ENCODE results near the gene PTMS.

The PTMS gene

DNA sequence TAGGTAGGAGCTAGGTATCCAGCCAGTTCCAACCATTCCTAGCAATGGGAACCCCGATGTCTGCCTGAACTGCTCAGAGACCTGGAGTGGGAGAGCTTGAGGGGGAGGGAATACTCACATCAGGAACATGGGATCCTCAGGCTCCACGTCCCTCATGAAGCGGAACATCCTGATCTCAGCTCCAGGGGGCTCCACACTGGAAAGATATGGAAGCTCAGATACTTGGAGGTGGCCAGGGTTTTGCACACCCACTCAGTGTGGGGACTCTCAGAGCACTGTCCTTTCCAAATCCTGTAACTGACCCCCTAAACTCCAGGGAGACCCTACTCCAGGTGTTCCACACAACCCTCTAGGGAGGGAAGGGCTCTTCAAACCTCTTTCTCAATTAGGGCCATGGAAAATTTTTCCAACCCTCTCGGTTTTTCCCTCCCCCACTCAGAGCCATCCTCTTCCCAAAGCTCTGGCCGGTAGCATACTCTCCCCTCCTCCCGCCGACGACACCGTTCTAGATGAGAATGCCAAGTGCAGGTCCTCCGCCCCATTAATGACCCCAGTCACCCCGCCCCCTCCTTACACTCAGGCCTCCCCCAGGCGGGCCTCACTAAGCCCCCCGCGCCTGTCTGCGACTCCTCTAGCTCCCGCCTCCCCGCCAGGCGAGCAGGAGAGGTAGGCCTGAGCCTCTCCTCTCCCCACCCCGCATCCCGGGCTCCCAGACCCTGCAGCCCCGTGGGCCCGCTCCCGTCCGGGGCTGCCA lies 13.8 kb upstream of the PTMS start:
- DNase-seq (ENCODE audit: low read depth in 2 of 2): no peak

DNA sequence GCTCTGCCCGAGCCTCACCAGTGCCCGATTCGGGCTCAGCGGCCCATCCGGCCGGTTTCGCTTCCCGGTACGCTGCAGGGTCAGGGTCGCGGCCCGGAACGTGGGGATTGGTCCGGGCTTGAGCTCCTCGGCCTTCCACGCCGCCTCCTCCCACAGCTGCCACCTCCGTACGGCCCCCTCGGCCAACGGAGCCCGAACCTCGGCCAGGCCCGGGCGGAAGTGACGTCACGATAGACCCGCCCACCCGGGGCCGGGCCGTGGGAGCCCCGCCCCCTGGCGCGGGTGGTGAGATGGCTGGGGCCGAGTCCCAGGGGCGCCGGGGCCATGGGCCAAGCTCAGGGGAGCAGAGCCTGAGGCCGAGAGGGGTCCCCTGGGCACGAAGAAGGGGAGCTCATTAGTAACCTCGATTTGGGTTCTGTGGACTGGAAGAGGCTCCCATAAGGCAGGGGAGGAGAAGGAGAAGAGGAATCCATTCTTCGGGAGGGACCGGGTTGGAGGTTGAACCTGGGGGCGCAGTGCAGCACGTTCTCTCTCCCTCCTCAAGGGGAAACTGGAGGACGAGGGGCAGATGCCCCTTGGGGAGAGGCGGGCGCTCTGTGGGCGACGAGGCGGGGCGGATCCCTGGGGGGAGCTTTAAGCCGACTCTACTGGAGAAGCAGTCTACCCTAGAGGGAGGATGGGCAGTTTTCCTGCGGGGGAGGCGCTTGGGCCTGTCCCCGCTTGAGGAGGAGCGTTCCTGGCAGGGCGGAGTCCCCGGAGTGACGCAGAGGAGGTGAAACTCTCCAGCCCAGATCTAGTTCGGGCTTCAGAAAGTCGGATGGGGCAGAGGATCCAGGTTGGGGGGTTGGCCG lies 13.0 kb upstream of the PTMS start, which contains the start of gene MLF2:
Gene MLF2, minus strand, starts transcription at position 221 of the 851 bp plus-strand sequence. CDS start 807 bp downstream, outside the sequence.
- peak; percentile 98 for DNase-seq (ENCODE audit: low read depth in 2 of 2)

DNA sequence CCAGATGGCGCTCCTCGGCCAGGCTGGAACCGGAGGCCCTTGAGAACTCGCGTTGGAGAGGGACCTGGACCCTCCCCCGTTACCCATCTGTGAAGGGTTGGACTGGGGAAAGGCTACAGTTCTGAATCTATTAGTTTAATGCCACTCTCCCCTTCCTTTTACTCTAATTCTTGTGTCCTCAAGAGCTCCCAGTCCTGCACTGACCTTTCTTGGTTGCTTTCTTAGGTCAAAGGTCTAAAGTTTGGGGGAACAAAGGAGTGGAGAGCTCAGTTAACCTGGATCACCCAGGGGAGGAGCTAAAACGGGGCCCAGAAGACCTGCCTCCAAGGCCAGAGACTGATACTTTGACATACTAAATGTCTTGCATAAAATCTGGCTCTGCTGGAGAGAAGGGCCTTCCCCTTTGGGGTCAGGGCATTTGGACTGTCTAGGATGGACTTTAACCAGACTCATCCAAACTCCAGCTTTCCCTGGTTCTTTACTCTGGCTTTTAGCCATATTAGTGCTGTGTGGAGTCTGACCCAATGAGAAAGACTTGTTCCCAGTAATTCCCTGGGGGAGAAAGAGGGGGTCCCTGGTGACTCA lies 12.3 kb upstream of the PTMS start:
- DNase-seq (ENCODE audit: low read depth in 2 of 2): no peak

DNA sequence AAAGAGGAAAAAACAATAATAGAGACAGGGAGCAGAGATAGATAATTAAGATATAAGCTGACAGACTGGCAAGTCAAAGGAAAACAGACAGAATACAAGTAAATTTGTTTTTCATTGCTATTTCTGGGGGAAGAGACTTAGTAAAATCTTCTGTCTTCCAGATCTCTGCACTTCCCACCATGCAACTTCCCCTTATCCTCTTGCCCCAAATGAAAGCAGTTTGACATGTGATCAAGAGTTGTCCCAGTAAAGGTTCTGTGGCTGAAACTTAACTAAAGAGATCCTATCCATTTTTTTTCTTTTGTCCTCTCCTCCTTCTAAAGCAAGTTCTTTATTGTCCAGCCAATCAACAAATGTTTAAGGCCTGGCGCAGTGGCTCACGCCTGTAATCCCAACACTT lies 11.8 kb upstream of the PTMS start:
- DNase-seq (ENCODE audit: low read depth in 2 of 2): no peak

DNA sequence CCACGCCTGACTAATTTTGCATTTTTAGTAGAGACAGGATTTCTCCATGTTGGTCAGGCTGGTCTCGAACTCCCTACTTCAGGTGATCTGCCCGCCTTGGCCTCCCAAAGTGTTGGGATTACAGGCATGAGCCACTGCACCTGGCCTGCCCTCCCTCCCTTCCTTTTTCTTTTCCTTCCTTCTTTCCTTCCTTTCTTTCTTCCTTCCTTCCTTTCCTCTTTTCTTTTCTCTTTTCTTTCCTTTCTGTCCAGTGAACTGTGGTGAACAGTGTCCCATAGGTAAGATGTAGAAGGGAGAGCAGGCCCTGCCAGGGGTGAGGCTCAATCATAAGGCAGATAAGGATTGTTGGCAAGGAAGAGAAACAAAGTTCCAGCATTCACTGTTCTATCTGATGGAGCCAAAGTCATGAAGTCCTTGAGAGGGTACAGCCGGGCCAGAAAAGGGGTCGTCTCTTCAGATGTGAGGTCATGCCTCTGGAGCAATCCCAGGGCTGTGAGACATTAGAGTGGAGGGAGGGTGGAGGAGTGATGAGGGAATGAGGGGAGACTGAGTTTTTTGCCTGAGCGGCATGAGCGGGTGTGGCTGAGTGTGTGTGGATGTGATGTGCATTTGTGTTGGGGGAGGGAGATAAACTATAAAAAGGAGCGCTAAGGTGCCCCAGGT lies 9.0 kb upstream of the PTMS start:
- no peak for DNase-seq (ENCODE audit: low read depth in 2 of 2)

DNA sequence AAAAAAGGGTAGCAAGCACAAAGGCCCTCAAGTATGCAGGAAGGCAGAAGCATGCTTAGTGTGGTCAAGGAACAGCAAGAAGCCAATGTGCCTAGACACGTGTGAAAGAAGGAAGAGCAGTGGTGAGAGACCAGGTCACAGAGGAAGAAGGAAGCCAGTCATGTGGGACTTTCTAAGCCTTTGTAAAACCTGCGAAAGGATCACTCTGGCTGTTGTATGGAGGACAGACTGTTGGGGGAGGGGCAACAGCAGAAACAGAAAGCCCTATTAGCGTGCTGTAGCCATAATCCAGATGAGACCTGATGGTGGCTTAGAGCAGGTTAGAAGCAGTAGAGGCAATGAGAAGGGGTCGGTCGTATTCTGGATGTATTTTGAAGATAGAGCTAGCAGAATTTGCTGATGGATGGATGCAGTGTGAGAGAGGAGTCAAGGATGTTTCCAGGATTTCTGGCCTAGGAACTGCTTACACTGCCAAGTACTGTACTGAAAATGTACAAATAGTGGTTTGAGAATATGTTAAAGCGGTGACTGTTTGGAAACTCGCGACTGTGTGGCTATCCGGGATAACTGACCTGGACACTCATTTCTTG lies 7.6 kb upstream of the PTMS start:
- no peak for DNase-seq (ENCODE audit: low read depth in 2 of 2)

DNA sequence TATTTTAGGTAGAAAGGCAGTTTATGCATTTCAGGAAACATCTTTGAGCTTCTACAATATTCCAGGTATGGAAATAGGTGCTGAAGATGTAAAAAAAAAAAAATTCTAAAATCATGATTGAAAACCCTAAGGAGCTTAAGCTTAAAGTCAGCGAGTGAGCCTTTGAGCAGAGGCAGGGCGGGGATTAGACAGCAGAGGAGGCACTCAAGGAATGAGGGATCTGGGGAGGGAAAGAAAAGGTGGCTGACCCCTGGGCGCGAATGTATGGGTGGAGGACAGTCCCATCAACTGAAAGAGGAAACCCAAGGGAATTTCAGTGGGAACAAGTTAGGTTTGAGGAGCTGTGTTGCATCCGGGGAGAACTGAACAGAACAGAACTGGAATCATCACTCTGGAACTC lies 6.4 kb upstream of the PTMS start:
- DNase-seq (ENCODE audit: low read depth in 2 of 2): no peak

DNA sequence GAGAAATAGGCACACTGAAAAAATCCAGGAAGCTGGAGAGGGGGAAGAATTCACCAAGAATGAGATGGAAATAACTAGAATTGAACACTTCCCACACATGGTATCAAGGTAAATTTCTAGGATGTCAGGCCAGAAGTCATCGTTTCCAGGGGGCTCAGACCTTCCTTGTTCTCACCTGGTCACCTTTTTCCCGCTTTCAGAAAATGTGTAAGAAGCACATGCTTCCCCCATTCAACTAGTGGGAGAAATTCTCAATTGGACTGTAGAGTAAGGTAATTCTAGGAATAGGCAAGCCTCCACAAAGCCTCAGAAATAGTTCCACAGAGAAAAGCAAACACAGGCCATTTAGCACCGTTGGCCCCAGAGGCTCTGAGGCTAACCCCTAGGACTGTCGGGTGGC lies 2.8 kb upstream of the PTMS start:
- no peak for DNase-seq (ENCODE audit: low read depth in 2 of 2)

DNA sequence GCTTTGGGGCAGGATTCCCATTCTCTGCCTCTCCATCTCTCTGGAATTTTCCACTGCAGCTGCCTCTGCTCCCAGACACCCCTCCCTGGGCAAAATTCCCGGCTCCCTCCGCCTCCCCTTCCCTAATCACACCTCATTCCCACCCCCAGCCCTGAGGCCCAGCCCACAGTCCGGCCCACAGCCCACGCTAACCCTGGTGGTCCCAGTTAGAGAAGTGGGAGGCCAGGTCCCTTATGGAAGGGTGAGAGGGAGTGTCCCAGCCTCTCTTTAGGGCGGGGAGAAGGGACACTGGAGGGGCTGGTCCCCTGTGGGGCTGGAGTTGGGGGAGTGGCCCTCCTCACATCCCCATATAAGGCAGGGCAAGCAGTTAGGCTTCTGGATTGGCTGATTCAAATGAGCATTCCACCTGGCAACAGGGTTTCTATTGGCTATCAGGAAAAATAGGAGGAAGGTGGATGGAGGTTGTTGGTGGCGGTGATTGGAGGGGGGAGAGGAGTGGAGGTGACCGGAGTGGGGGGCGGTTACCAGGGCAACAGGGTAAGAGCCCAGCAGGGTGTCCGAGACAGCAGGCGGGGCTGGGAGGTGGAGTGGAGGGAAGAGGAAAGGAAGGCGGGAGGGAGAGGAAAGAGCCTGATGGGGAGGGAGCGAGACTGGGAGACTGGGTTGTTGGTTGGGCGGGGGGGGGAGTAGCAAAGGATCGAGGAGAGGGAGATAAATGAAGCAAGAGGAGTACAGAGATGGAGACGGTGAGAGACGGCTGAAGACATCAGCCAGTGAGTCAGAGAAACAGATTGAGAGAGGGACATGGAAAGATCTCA lies 1.9 kb upstream of the PTMS start:
- DNase-seq (ENCODE audit: low read depth in 2 of 2): peak; percentile 99 to 100

DNA sequence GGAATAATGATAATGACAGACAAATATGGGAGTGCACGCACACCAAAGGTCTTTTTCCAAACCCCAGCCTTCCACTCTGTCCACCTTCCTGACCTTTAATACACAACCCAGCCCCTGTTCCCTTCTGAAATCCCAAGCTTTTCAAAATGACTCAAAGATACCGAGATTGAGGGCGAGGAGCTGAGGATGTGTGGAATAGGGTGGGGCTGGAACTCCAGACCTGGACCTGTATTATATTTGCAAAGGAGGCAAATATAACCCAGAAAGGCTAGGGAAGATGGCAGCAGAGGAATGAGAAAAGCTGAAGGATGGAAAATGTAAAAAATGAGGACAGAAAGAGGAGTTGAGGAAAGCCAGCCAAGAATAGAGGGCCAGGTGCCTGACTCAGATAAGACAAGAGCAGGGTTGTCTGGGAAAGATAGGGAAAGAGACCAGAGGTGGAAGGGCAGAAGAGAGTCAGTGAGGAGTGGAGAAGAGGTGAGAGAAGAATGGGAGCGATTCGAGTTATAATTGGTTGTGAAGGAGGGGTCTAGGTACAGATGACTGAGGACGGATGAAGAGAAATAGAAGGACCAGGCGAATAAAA lies 1.0 kb upstream of the PTMS start:
- DNase-seq (ENCODE audit: low read depth in 2 of 2): no peak

DNA sequence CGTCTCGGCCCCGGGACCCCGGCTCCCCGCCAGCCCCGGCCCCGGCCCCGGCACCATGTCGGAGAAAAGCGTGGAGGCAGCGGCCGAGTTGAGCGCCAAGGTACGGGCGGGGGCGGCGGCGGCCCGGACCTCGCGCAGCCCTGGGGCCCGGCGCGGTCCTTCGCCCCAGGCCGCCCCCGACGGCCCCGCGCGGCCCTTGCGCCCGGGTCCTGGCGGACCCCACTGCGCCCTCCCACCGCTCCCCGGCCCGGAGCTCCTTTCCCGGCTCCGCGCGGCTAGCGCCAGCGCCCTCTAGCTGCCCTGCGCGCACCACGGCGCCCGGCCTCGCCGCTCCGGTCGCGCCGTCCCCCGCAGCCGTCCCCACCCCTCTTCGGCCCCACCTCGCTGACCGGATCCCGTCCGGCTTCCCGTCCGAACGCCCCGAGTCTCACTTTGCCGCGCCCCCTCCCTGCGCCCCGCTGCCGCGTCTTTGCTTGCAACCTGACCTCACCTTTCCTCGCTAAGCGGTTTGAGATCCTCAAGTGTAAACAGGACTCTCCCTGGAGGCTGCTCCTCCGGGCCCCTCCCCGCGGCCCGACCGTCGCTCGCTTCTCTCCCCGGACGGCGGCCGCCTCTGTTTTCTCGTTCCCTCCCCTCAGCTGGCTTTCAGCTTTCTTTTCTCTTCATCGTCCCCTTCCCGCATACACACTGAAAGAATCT lies 637 bp downstream of the PTMS start:
- peak in 1 of 2 experiments; percentile 14 for DNase-seq (ENCODE audit: low read depth in 2 of 2)

DNA sequence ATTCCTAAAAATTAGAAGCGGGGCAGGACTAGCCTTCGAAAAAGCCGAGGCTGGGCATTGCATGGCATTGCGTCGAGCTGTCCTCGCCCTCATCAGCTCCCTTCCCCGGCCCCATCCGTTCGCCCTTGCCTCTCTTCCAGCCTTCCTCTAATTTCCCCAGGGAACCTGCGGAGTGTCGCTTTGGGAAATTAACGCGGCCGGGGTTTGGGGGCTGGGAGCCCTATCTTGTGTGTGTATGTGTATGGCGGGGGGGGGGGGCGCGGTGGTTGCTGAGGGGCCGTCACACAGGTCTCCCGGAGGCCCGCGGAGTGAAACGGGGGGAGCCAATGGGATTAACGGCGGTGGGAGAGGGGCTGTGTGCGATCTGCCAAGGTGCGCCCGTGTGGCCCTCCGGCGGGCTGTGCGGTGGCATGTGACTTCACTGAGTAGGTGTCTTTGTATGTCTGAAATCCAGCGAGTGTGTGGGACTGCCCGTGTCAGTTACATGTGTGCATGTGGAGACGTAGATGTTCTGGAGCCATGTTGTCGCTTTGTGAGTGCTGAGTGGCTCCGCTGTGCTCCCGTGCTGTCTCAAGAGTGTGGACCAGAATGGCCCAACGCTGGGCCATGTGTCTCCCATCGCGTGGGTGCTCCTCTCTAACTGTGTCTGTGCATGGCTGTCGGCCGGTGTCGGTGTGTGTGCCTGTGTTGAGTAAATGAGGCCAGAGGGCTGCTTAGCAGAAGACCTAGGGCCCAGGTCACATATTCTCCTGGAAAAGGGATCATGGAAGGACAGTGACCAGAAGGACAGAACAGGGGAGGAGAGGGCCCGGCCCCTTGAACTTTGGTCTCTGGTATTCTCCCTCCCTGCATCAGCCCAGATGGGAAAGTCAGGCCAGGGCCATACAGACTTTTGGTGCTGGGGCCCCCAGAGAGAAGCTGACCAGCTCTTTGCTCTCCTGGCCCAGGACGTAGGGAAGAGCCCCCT lies 1.5 kb downstream of the PTMS start:
- DNase-seq (ENCODE audit: low read depth in 2 of 2): no peak

DNA sequence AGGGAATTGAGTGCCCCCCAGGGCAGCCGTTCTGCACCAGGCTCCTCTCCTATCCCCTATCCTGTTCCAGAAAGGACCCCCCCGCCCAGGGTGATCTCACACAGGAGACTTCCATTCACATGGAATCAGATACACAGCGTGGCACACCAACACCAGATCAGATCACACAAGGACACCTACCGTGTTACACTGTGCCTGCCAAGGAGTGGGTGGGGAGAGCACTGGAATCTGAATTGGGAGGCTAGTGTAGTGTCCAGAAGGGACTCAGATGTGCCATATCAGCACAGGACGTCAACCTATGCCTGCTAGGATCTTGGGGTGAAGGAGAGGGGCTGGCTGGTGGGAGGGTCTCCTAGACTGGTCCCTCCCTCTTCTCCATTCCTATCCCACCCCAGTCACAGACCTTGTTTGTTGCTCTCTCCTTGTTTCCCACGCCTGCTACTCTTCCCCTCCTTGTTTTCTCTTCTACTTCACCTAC lies 2.3 kb downstream of the PTMS start:
- no peak for DNase-seq (ENCODE audit: low read depth in 2 of 2)

DNA sequence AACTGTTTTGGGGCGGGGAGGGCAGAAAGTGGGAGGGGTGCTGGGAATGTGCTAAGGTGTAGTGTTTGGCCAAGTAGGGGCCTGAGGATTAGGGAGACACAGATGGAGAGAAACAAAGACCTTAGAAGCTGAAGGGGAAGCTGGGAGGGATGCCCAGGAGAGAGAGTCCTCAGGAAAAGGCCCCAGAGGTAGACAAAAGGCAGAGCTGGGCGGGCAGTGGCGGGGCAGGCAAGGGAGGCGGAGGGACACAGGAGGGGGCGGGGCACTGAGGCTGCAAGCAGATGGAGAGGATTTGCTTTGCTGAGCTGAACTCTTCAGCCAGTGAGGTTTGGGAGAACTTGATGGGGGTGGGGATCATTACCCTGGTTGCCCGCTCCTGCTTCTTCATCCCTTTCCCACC lies 2.8 kb downstream of the PTMS start:
- DNase-seq (ENCODE audit: low read depth in 2 of 2): no peak

DNA sequence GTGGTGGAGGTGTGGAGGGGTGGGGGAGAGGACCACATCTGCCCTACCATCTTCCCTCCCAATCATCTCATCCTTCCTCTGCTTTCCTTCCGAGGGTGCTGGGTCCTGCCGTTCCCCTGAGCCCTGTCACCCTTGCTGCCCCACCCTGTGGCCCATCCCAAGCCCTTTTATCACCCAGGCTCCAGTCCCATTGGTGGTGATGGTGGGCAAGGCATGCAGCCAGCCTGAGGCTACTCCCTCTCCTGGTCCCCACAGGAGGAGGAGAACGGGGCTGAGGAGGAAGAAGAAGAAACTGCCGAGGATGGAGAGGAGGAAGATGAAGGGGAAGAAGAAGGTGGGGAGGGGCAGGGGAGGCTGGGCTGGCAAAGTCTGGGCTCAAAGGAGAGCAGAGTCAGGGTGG lies 3.5 kb downstream of the PTMS start:
- no peak for DNase-seq (ENCODE audit: low read depth in 2 of 2)

DNA sequence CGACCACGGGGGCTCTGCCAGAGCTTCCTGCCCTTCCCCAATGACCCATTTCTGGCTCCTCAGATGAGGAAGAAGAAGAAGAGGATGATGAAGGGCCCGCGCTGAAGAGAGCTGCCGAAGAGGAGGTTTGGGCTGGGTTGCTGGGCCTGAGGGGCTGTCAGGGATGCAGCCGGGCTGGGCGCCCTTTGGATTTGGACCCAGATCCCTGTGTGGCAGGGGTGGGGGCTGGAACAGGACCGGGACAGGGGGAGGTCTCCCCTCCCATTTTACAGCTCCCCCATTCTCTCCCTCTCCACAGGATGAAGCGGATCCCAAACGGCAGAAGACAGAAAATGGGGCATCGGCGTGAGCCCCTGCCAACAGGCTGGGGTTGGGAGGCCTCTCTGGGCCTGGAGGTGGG lies 3.9 kb downstream of the PTMS start:
- DNase-seq (ENCODE audit: low read depth in 2 of 2): no peak

DNA sequence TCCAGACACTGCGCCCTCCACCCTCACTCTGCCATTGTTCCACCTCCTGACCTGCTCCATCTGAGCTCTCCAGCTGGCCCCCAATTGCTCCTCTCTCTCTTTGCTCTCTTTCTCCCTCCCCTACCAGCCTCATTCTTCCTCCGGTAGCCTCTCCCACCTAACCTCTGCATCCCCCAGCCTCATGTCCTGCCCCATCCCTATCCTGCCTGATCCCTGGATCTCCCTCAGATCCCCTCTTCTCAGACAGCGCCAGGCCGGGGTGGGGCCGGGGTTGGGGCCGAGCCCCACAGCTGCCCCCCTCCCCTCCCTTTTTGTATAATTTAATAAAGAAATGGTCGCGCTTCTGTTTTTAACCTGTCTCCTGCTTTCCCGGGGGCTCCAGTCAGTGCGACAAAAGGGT lies 4.4 kb downstream of the PTMS start:
- DNase-seq (ENCODE audit: low read depth in 2 of 2): no peak

DNA sequence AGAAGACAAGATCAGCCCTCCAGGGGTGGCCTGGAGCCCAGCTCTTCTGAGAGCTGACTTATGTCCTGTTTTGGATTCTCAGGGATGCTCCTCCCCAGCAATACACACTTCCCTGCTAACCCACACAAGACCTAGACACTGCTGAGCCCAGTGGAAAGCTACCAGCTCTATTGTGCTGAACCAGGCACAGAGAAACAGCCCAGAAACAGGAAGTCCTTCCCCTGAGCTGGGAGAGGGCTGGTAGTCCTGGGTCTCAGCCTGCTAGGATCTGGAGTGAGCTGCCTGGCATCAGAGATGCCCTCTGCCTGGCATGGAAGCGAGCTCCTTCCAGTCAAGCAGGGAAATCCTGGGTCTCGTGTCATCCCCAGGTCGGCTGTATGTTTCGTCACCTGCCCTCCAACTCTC lies 4.9 kb downstream of the PTMS start:
- no peak for DNase-seq (ENCODE audit: low read depth in 2 of 2)
